GM12892 (cell line): ENCODE data around the gene ICE1.

Source experiments
- POLR2A ChIP-seq: IDR thresholded peaks from 2 replicates; pipeline ENCODE4 v1.6.1; 2011; ENCODE audit warnings: low read depth, low read length, control low read depth
- POLR2AphosphoS5 ChIP-seq: IDR thresholded peaks from 2 replicates; pipeline ENCODE4 v1.6.1; 2011; ENCODE audit warnings: low read depth, low read length, control low read depth
- TAF1 ChIP-seq: IDR thresholded peaks from 2 replicates; pipeline ENCODE4 v1.6.1; 2011; ENCODE audit warnings: low read depth, mild to moderate bottlenecking, control low read depth, low read length, borderline replicate concordance

DNA sequence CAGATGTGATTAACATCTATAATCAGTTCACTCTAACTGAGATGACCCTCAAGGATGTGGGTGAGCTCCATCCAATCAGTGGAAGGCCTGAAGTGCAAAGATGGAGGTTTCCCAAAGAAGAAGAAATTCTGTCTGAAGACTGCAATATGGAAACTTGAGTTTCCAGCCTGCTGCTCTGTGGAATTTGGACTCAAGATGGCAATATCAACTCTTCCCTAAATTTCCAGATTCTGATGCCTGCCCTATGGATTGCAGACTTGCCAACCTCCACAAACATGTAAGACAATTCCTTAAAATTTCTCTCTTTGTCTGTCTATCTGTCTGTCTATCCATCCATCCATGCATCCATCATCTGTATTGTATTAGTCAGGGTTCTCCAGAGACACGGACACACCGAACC lies 85.9 kb downstream of the ICE1 start:
- TF ChIP-seq TAF1 (no peak), POLR2A (no peak), POLR2AphosphoS5 (no peak)
